ENCODE results near the gene CAPRIN2. TPM values are rescaled to one million over a fixed set of nuclear protein-coding genes. Genes with fewer than 3 reads are reported as not detected.

The CAPRIN2 gene
- total RNA-seq (2021): 123 and 130 TPM in 2 replicates
- long read RNA-seq, partial matches to known transcripts: 8 of 30 reads
- long read RNA-seq, other reads (novel, unspliced or antisense): 22 of 30 reads

GRCh38 chr12:30754750-30755394, at the start of gene CAPRIN2:
Gene CAPRIN2 (minus strand): TSS chr12:30754951. CDS start chr12:30753520, 1,431 bp downstream.
- no peaks in the 10 kb centered on the region for H4K20me1 ChIP-seq (ENCODE audit: control insufficient read depth, insufficient read depth, insufficient read length)
- H3K4me3 Mint-ChIP-seq: peak within 1 kb of the TSS; percentile 97 to 98
- no peaks in the 10 kb centered on the region for H3K27me3 ChIP-seq (ENCODE audit: insufficient read depth, low read length)
- H4K5ac ChIP-seq (ENCODE audit: insufficient read length, low read depth, low read length): no peak within 1 kb of the TSS
- no peak within 1 kb of the TSS for H3T11ph ChIP-seq (ENCODE audit: low read length)
- no peak within 1 kb of the TSS for H3K23ac ChIP-seq (ENCODE audit: insufficient read length, low read depth, low read length)
- no peak within 1 kb of the TSS for H2BK5ac ChIP-seq (ENCODE audit: insufficient read length, low read length)
- H2BK20ac ChIP-seq (ENCODE audit: low read depth, low read length, poor library complexity, severe bottlenecking): no peak within 1 kb of the TSS
- H3K36me3 Mint-ChIP-seq (ENCODE audit: insufficient read depth in 1 of 3, low read depth in 3 of 3): peaks cover 5 to 23% (median 12%) of the 10 kb centered on the region in 3 experiments; a peak in 4 of 7 replicates
- DNase-seq: peak; percentile 99
- no peak within 1 kb of the TSS for H2BK120ac ChIP-seq (ENCODE audit: low read depth, low read length, poor library complexity, severe bottlenecking)
- H3K4me2 ChIP-seq (ENCODE audit: insufficient read depth, insufficient read length, low read length): peak within 1 kb of the TSS; percentile 94
- H2BK15ac ChIP-seq (ENCODE audit: low read depth, low read length): no peak within 1 kb of the TSS
- 0 out of 2 replicates have a peak within 1 kb of the TSS, but pooled peaks have one; percentile 30 for H3K14ac ChIP-seq (ENCODE audit: insufficient read depth, low read length)
- peak; percentile 56; the same call in 2 of the 3 replicates for TF ChIP-seq CTCF (conservative IDR thresholded peaks at IDR 0.05)
- peaks cover 9% of the 10 kb centered on the region for H3K23me2 ChIP-seq (ENCODE audit: insufficient read length, low read depth, low read length, poor library complexity, severe bottlenecking)
- H2BK12ac ChIP-seq (ENCODE audit: insufficient read length, low read depth, low read length): no peak within 1 kb of the TSS
- H3K9me3 Mint-ChIP-seq: no peaks in the 10 kb centered on the region
- no peak within 1 kb of the TSS for H3K56ac ChIP-seq (ENCODE audit: insufficient read length, low read depth, low read length)
- peak within 1 kb of the TSS; percentile 72 for H3K9ac ChIP-seq (ENCODE audit: extremely low read depth, insufficient read length, low read length)
- H4K91ac ChIP-seq (ENCODE audit: insufficient read length, low read depth, low read length): no peak within 1 kb of the TSS
- no peak within 1 kb of the TSS for H3K18ac ChIP-seq (ENCODE audit: insufficient read length, low read depth, low read length)
- H2AFZ ChIP-seq (ENCODE audit: low read length): peak within 1 kb of the TSS; percentile 35
- H3K4me1 ChIP-seq (ENCODE audit: insufficient read depth, low read length): peaks cover 5% of the 10 kb centered on the region
- H3K4ac ChIP-seq (ENCODE audit: low read depth, low read length): no peak within 1 kb of the TSS
- H3K9me3 ChIP-seq (ENCODE audit: control insufficient read depth, low read depth, low read length): no peaks in the 10 kb centered on the region
- peak within 1 kb of the TSS; percentile 49 for H3K27ac ChIP-seq (ENCODE audit: insufficient read length, low read depth, low read length)
- H4K8ac ChIP-seq (replicated peaks; ENCODE audit: insufficient read length, low read depth, low read length): no peak within 1 kb of the TSS
- H3K27ac Mint-ChIP-seq: peak within 1 kb of the TSS; percentile 90 to 96 (median 94)
- H3K4me1 Mint-ChIP-seq: peaks cover 35 to 48% of the 10 kb centered on the region in 2 experiments
- peaks cover 13% of the 10 kb centered on the region; the same call in 1 of the 2 replicates for H3K79me2 ChIP-seq (ENCODE audit: insufficient read depth, low read length)
- no peaks in the 10 kb centered on the region for H3K79me1 ChIP-seq (ENCODE audit: insufficient read depth, low read depth, low read length, poor library complexity, severe bottlenecking)
- no CpG with 5 or more reads among the region's 72 CpGs for WGBS (ENCODE audit: extremely low coverage, insufficient read length, low lambda C conversion rate)
- H3K27me3 Mint-ChIP-seq (ENCODE audit: low read depth): no peaks in the 10 kb centered on the region
- H2AK5ac ChIP-seq (ENCODE audit: insufficient read length, low read length): no peak within 1 kb of the TSS

All from H9 (cell line).